GM12878 (cell line): Measurements from ENCODE around the gene SCAF8. TPM values are rescaled to one million over a fixed set of nuclear protein-coding genes. Genes with fewer than 3 reads are reported as not detected.

ENCODE experiments used
- ATAC-seq: fragments of 200-7000 bp; cut with Tn5 transposase; 3 replicates; pipeline ENCODE4 v1.9.1; 2020; ENCODE audit warnings: mild to moderate bottlenecking, moderate library complexity
- BruUV-seq: library from RNA; stranded (reverse); fragments of 400-500 nt; replicated peaks from 2 replicates; lab custom pipeline; 2021; lab: Mats Ljungman, UMichigan
- CTCF ChIA-PET: fragments of 300-600 bp; sonication (Branson Sonifier 250); formaldehyde crosslinking; extraction: SDS; loops from one replicate; lab custom pipeline; 2021; ENCODE audit warnings: inconsistent platforms; lab: Yijun Ruan, JAX
- POLR2A ChIA-PET: fragments of 350-600 bp; formaldehyde crosslinking; extraction: SDS; loops from one replicate; lab custom pipeline; 2021; ENCODE audit warnings: inconsistent platforms; lab: Charles Lee
- RAD21 ChIA-PET: fragments of 300-600 bp; sonication (Branson Sonifier 250); formaldehyde crosslinking; loops from one replicate; lab custom pipeline; 2023; ENCODE audit warnings: antibody characterized with exemption; ENCODE audit not compliant: unreplicated experiment; lab: Charles Lee
- SMC1A ChIA-PET: fragments of 300-600 bp; sonication (Branson Sonifier 250); formaldehyde crosslinking; loops from one replicate; lab custom pipeline; 2023; ENCODE audit not compliant: unreplicated experiment, uncharacterized antibody; lab: Charles Lee
- DNase-seq: peaks from one replicate; pipeline ENCODE4 v3.0.0-alpha.2; 2011; ENCODE audit warnings: low read depth, low spot score
- FAIRE-seq: peaks from 3 replicates; lab custom pipeline; 2011; peaks lifted over from hg19 to GRCh38; lab: Jason Lieb, UNC
- H2AFZ ChIP-seq: 2 replicates; pipeline ENCODE4 v1.6.0; 2011; ENCODE audit warnings: low read depth, low read length, control low read depth; ENCODE audit not compliant: control insufficient read depth
- H3K27ac ChIP-seq: 2 replicates; pipeline ENCODE4 v1.5.1; 2011; ENCODE audit warnings: control low read depth; ENCODE audit not compliant: control insufficient read depth, insufficient read depth
- H3K27me3 ChIP-seq, 2 experiments: replicated peaks in 1 of 2; 2 replicates each; pipeline versions ENCODE4 v1.6.0 to v1.6.1; 2011; ENCODE audit warnings: low read length in 1 of 2; ENCODE audit not compliant: control insufficient read depth in 2 of 2, insufficient read depth in 2 of 2
- H3K36me3 ChIP-seq, 2 experiments: 2 replicates each; pipeline ENCODE4 v1.5.1; 2011; ENCODE audit warnings: low read length in 1 of 2; ENCODE audit not compliant: control insufficient read depth in 2 of 2, insufficient read depth in 2 of 2
- H3K4me1 ChIP-seq: 2 replicates; pipeline ENCODE4 v1.6.1; 2011; ENCODE audit warnings: mild to moderate bottlenecking, low read length, moderate library complexity, mixed read lengths; ENCODE audit not compliant: control insufficient read depth, insufficient read depth
- H3K4me2 ChIP-seq: 2 replicates; pipeline ENCODE4 v1.6.0; 2011; ENCODE audit warnings: control low read depth; ENCODE audit not compliant: control insufficient read depth, insufficient read depth
- H3K4me3 ChIP-seq: fragments of 200-600 bp; sonication (generic); 2 replicates; pipeline ENCODE4 v1.5.1; 2016
- H3K79me2 ChIP-seq: 2 replicates; pipeline ENCODE4 v1.6.0; 2011; ENCODE audit warnings: low read length; ENCODE audit not compliant: control insufficient read depth, insufficient read depth
- H3K9ac ChIP-seq: 2 replicates; pipeline ENCODE4 v1.8.0; 2011; ENCODE audit warnings: low read length, control low read depth, mixed read lengths; ENCODE audit not compliant: control insufficient read depth, insufficient read depth
- H3K9me3 ChIP-seq: replicated peaks from 3 replicates; pipeline ENCODE4 v1.5.1; 2011; ENCODE audit warnings: mild to moderate bottlenecking, low read length; ENCODE audit not compliant: control insufficient read depth, insufficient read depth
- H4K20me1 ChIP-seq: 2 replicates; pipeline ENCODE4 v1.6.0; 2011; ENCODE audit not compliant: control insufficient read depth, insufficient read depth
- ATF3 ChIP-seq: IDR thresholded peaks from 2 replicates; pipeline ENCODE4 v1.6.1; 2011; ENCODE audit warnings: low read depth, mild to moderate bottlenecking, low read length, moderate library complexity, borderline replicate concordance; ENCODE audit errors: extremely low read depth
- BCL11A ChIP-seq: IDR thresholded peaks from 2 replicates; pipeline ENCODE4 v1.6.1; 2011; ENCODE audit warnings: low read depth, low read length
- CREB1 ChIP-seq: IDR thresholded peaks from 2 replicates; pipeline ENCODE4 v1.6.1; 2012; ENCODE audit warnings: low read depth, mild to moderate bottlenecking, inconsistent platforms
- E4F1 ChIP-seq: fragments of 450-650 bp; IDR thresholded peaks from 2 replicates; pipeline ENCODE4 v1.6.1; 2018; ENCODE audit warnings: borderline replicate concordance, mild to moderate bottlenecking; ENCODE audit not compliant: partially characterized antibody
- ETV6 ChIP-seq, 2 experiments: fragments of 450-650 bp in 1 of 2; IDR thresholded peaks in 1 of 2; conservative IDR thresholded peaks in 1 of 2; 2 replicates each; pipeline ENCODE4 v1.6.1; 2014; ENCODE audit warnings: antibody characterized with exemption in 1 of 2, borderline replicate concordance in 1 of 2, low read depth in 1 of 2, mild to moderate bottlenecking in 1 of 2, moderate library complexity in 1 of 2
- HDGF ChIP-seq: fragments of 450-650 bp; IDR thresholded peaks from 2 replicates; pipeline ENCODE4 v1.6.1; 2016; ENCODE audit warnings: antibody characterized with exemption
- HSF1 ChIP-seq: fragments of 150-350 bp; IDR thresholded peaks from 2 replicates; pipeline ENCODE4 v1.6.1; 2014; ENCODE audit warnings: mild to moderate bottlenecking, low read depth, low read length
- MAX ChIP-seq: IDR thresholded peaks from 2 replicates; pipeline ENCODE4 v1.6.1; 2012; ENCODE audit warnings: low read depth, low read length, improper control_type of control experiment
- MXI1 ChIP-seq: fragments of 150-350 bp; IDR thresholded peaks from 2 replicates; pipeline ENCODE4 v1.6.1; 2011; ENCODE audit warnings: low read depth, mild to moderate bottlenecking, inconsistent platforms, low read length, improper control_type of control experiment
- NFIC ChIP-seq: IDR thresholded peaks from 2 replicates; pipeline ENCODE4 v1.6.1; 2012; ENCODE audit warnings: low read depth, mild to moderate bottlenecking, inconsistent platforms, low read length, moderate library complexity
- NFXL1 ChIP-seq: fragments of 450-650 bp; IDR thresholded peaks from 2 replicates; pipeline ENCODE4 v1.6.1; 2017; ENCODE audit warnings: antibody characterized with exemption, mild to moderate bottlenecking, borderline replicate concordance
- NRF1 ChIP-seq: conservative IDR thresholded peaks from 2 replicates; pipeline ENCODE4 v1.6.1; 2011; ENCODE audit warnings: mild to moderate bottlenecking, low read depth, low read length, improper control_type of control experiment
- RCOR1 ChIP-seq: conservative IDR thresholded peaks from 2 replicates; pipeline ENCODE4 v1.6.1; 2012; ENCODE audit warnings: low read depth, low read length, improper control_type of control experiment
- YBX1 ChIP-seq: fragments of 450-650 bp; IDR thresholded peaks from 2 replicates; pipeline ENCODE4 v1.6.1; 2016; ENCODE audit warnings: antibody characterized with exemption
- ZBED1 ChIP-seq: IDR thresholded peaks from 2 replicates; pipeline ENCODE4 v1.6.1; 2016; ENCODE audit warnings: borderline replicate concordance
- ZBTB4 ChIP-seq: fragments of 450-650 bp; formaldehyde crosslinking; IDR thresholded peaks from 2 replicates; pipeline ENCODE4 v1.4.0; 2022; ENCODE audit warnings: mild to moderate bottlenecking, moderate library complexity
- WGBS: methylation state at CpG from one replicate; pipeline ENCODE4 v1.1.6; 2016; ENCODE audit warnings: low lambda C conversion rate; ENCODE audit not compliant: insufficient replicate concordance, insufficient coverage; ENCODE audit errors: missing lambda C conversion rate; 5-methylcytosine and 5-hydroxymethylcytosine counted together
- in situ Hi-C: fragments of 300-500 bp; cut with MboI; formaldehyde crosslinking; loops from 9 replicates; pipeline ENCODE4 v1.14.3; 2018; ENCODE audit warnings: mixed read lengths
- intact Hi-C: fragments of 100-400 bp; cut with micrococcal nuclease; formaldehyde crosslinking; loops from one replicate; pipeline ENCODE4 v1.14.2; 2022; ENCODE audit not compliant: unreplicated experiment
- polyA plus RNA-seq, 11 experiments: library from polyadenylated mRNA; depleted of rRNA in 4 of 11; unstranded in 6 of 11; stranded (reverse) in 5 of 11; fragments of >200 nt; fragmentation: Nextera tagmentation in 4 of 11; fragmentation: Illumina TruSeq in 1 of 11; extraction: Ambion mirVana in 4 of 11; extraction: Trizol in 1 of 11; gene quantifications; 1 replicate in 1 of 11; 2 replicates in 10 of 11; pipeline versions ENCODE4 v1.2.1 to v1.2.3, GENCODE V29; 2011 to 2016; ENCODE audit warnings: inconsistent platforms in 2 of 11, missing spikeins in 2 of 11, low read depth in 1 of 11
- total RNA-seq, 4 experiments: library from RNA; depleted of rRNA in 3 of 4; stranded (reverse); fragments of >200 nt in 3 of 4; fragmentation: Illumina TruSeq in 1 of 4; extraction: Trizol in 1 of 4; gene quantifications; 2 replicates each; pipeline versions ENCODE4 v1.2.1 to v1.2.3, GENCODE V29; 2013 to 2021

Gene SCAF8
- total and polyA plus RNA-seq, 10 of the 15 experiments (the other 5 are each of a cell fraction or from before 2014, with no cell fraction given) = 8.1 to 28.8 (median 15.9) TPM

- no peak overlapping the region for H3K9ac ChIP-seq
- no peaks in the 10 kb centered on the region for H4K20me1 ChIP-seq
- H3K9me3 ChIP-seq = no peaks in the 10 kb centered on the region
- no peaks in the 10 kb centered on the region for H3K27me3 ChIP-seq
- no TSS peak for BruUV-seq
- no peak overlapping the region for H3K27ac ChIP-seq
- no peak overlapping the region for H3K4me3 ChIP-seq
- POLR2A ChIA-PET = no interaction called here
- CTCF ChIA-PET = interaction anchor here (1.3 kb wide), 1 partner anchor 19 kb away, joined by 4 read pairs; no protein-coding TSS in a partner anchor
- peaks cover 0 to 12% of the 10 kb centered on the region in 2 experiments for H3K36me3 ChIP-seq
- H3K4me1 ChIP-seq = no peaks in the 10 kb centered on the region
- peaks cover 2% of the 10 kb centered on the region for H3K79me2 ChIP-seq
- H3K4me2 ChIP-seq = no peak overlapping the region
- in situ Hi-C loops = no loop called here
- no peak for DNase-seq
- no peak for ATAC-seq
- 82% methylated on average over 4 of the region's 4 CpGs for WGBS
- H2AFZ ChIP-seq = no peak overlapping the region
- RAD21 ChIA-PET = no interaction called here
- SMC1A ChIA-PET = interaction anchor here (0.9 to 1.4 kb wide), 3 partner anchors 19 to 42 kb away, joined by 3 to 4 read pairs (median 3); no protein-coding TSS in a partner anchor
- intact Hi-C loops = no loop called here
- FAIRE-seq = no peak
- TF ChIP-seq YBX1 = no peak
- no peak for TF ChIP-seq NFXL1
- no peak for TF ChIP-seq ATF3
- no peak for TF ChIP-seq BCL11A
- TF ChIP-seq RCOR1 = no peak
- TF ChIP-seq MAX = no peak
- TF ChIP-seq CREB1 = no peak
- TF ChIP-seq E4F1 = no peak
- no peak for TF ChIP-seq HDGF
- no peak for TF ChIP-seq NFIC
- no peak for TF ChIP-seq NRF1
- no peak for TF ChIP-seq MXI1
- no peak for TF ChIP-seq ZBED1
- no peak for TF ChIP-seq ZBTB4 (CRISPR knock-in tag)
- TF ChIP-seq ETV6 (conservative IDR thresholded peaks at IDR 0.05 in 1 of 2, IDR thresholded peaks at IDR 0.05 in 1 of 2; ENCODE audit: borderline replicate concordance in 1 of 2, low read depth in 1 of 2) = no peak
- no peak for TF ChIP-seq HSF1
Observed at GRCh38 chr6:154835307-154835706, 102.1 kb downstream of the SCAF8 start.
